Hematopoietic multipotent progenitor cell treated with erythropoietin and hydrocortisone succinate and interleukin-3 and kit ligand, for 17 days (in vitro differentiated cells): ENCODE data around the gene SPTLC1.
A peak's percentile ranks its signal among the peaks of the same experiment; 100 is the strongest.
"Not testable (repeated sequence)": the region's sequence is repeated elsewhere in the genome, so short reads cannot be mapped to it uniquely, and the experiment has no call there.

ENCODE experiments used
- DNase-seq: peaks from one replicate; pipeline ENCODE4 v3.0.0-alpha.2; 2015; ENCODE audit warnings: low spot score

The SPTLC1 gene, protein sequence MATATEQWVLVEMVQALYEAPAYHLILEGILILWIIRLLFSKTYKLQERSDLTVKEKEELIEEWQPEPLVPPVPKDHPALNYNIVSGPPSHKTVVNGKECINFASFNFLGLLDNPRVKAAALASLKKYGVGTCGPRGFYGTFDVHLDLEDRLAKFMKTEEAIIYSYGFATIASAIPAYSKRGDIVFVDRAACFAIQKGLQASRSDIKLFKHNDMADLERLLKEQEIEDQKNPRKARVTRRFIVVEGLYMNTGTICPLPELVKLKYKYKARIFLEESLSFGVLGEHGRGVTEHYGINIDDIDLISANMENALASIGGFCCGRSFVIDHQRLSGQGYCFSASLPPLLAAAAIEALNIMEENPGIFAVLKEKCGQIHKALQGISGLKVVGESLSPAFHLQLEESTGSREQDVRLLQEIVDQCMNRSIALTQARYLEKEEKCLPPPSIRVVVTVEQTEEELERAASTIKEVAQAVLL

DNA sequence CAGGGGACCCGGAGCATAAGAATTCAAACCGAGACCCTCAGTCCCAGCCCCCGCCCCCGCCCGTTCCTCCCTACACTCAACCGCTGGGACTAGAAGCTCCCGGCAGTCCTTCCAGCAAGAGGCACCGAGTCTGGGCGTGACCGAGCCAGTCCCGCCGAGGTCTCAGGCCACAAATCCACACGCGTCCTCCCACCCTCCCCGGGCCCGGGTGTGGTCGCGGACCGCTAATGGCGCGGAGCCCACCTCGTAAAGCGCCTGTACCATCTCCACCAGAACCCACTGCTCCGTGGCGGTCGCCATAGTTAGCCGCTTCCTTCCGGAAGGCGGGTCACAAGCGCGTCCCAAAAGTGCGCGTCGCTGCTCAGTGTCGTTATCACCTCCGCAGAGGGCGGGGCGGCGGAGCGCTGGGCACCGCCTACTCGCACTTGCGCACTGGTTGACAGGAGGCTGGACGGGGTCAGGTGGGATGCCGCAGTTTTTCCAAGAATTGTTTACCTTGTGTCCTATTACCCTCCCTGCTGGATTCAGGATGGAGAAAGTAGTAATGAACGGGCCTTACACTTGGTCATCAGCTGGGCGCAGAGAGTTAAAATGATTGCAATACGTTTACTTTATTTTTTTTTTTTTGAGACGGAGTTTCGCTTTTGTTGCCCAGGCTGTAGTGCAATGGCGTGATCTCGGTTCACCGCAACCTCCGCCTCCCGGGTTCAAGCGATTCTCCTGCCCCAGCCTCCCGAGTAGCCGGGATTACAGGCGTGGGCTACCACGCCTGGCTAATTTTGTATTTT, at the start of gene SPTLC1:
SPTLC1 (minus strand) TSS at position 343 of the 788 bp plus-strand sequence; CDS start at position 300, 43 bp downstream.
- DNase-seq, result peak; percentile 95

DNA sequence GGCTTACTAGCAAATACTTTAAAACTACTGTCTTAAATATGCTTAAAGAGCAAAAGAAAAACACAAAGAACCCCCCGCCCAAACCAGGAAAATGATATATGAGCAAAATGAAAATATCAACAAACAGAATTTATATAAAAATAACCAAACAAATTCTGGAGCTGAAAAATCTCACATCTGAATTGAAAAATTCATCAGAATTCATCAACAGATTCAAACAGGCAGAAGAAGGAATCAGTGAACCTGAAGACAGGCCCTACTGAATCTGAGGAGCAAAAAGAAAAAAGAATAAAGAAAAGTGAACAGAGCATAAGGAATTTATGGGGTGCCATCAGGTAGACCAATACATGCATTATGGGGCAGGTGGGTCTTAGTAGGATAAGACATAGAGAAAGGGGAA, 49.8 kb upstream of the SPTLC1 start:
- no peak for DNase-seq

DNA sequence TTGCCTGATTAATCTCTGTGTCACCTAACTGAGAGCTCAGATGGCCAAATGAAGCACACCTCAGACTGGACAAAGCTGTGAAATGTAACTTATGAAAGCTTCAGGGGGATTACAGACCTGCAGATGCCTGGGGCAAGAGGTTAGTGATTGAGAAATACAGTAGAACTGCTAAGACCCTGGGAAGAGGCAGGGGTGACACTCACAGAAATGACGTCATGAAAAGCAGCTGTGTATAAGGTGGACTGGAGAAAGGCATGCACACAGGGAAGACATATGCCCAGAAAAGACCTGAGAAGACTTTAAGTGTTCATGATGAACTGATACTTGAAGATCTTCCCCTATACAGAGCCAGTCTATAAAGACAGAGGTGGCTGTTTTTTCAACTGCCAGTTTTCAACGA, 49.3 kb upstream of the SPTLC1 start:
- no peak for DNase-seq

DNA sequence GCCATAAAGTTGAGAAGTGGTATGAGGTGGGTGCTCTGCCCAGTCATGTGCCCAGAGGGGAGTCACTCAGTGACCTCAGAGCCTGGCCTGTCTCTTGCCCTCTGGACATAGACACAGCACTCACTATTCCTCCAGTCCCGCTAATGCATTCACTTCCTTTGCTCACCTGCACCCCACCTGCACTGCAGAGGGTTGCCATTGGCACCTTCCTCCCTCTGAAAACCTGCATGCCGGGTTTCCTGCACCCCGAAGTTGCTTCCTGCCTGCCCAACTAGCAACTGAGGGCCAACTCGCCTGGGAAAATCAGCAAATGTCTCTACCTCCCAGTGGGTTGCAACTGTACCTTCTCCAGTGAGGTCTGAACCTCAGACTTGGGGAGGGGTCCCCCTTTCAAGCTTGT, 48.1 kb upstream of the SPTLC1 start:
- DNase-seq, result no peak

DNA sequence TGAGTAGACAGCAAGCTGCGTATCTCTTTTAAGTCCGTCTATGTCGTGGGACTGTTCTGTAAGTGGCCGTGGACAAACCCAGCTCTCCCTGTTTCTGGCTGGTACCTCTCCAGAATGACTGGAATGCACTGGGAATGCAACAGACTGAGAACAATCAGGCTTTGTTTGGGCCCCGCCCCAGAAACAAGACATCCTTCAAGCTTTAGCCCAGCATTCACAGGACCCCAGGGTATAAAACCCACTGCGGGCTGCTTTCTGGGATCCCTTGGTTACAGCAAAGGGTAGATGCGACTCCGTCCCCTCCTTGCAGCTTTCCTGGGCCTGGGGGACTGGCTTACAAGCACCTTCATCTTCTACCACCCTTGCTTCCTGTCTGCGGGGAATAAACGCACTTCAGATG, 45.6 kb upstream of the SPTLC1 start:
- DNase-seq, result no peak

DNA sequence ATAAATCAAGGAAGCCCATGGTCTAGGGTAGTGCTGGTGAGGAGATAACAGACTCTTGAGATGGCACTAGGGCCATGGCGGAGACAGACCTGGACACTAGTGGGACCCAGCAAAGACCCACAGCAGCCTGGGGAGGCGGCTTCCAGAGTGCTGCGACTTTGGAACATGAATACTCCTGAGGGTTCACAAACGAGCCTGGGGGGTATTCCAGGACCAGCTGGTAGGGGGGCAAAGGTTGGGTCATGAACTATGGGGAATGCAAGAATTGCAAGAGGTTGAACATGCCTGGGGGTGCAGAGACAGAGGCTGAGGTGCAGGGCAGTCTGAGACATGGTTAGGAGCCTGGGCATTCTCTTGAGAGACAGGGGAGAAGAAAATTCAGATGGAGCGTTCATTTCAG, 43.8 kb upstream of the SPTLC1 start:
- DNase-seq, result no peak

DNA sequence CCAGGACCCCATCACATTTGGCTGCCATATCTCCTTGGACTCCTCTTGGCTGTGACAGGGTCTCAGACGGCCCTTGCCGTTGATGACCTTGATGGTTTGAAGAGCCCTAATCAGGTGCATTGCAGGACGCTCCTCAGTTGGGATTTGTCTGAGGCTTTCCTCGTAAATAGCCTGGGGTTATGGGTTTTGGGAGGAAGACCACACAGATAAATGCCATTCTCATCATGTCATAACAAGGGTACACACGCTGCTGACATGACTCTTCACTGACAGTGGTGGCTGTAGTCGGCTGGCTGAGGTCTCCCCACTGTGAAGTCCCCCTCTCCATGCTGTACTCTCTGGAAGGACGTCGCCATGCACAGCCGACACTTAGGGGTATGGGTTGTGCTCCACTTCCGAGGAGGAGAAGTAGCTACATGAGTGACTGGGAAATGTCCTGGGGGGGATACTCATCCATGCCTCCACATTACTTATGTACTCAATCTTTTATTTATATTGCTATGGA, 42.9 kb upstream of the SPTLC1 start:
- DNase-seq, result no peak

DNA sequence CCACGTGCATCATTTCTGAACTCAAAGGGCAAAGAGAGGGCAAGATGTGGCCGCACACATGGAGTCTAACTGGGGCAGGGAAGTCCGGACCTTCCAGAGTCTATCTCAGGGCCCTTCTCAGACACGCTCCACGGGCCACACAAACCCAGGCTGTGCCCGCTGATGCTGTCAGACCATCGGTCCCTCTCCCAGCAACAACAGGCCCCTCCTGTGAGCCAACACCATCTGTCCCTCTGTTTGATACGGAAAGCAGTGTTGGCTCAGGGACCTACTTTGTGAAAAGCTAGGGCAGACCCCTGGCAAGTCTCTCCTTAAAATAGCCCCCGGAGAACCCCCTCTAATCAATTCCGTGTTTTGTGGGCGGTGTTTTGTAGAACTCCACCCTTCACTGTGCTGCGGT, 40.5 kb upstream of the SPTLC1 start:
- not testable (repeated sequence) for DNase-seq

DNA sequence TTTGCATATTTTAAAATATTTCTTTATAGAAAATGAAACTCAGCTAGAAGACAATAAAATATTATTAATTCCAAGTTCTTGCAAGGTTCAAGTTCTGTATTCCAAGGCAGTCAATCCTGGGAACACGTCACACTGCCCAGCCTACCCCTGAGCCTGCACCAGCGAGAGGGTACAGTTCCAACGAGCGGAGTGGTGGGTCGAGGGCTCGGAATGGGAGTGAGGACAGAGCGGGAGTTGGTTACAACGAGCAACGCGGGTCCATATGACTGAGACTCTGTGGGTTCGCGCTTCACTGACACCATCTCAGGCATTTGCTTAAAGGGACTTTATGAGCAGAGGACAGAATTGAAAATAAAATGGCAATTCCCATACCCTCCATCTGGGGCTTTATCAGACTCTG, 40.0 kb upstream of the SPTLC1 start:
- no peak for DNase-seq

DNA sequence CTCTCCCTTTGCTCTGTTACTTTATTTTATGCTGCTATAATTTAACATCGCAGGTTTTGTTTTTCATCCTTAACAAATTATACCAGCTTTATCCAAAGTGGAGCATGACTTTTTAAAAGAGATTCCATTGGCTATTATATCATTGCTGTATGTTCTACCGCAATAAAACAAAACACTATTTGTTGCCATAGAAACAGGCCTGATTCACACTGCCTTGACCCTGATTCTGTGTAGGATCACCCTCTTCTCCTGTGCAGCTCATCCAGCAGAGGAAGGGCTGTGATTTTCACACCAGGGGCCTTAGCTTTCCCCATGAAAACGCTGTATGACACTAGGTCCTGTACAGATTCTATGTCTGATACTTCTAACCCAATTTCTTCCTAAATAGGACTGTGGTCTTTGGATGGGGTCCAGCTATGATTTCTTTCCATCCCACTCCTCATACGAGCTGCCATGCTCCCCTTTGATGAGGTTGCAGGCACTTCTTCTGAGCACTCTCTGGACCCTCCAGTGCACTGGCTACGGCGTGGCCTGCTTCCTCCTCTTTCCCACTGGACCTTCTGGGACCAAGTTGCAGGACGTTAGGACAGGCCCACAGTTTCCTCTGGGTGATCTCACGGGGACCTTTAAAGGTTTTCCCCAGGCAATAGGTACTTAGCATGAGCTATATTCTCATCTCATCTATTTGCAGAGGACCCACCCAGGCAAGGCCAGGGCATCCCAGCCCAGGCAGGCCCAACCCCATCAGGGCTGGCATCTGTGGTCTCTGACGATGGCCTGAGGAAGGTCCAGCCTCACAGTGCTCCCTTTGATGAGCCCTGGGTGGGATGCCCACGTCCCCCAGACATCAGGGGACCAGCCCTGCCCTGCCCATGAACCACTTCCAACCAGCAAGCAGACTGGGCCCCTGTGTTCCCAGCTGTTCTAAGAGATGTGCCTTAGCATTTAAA, 38.5 kb upstream of the SPTLC1 start:
- not testable (repeated sequence) for DNase-seq

DNA sequence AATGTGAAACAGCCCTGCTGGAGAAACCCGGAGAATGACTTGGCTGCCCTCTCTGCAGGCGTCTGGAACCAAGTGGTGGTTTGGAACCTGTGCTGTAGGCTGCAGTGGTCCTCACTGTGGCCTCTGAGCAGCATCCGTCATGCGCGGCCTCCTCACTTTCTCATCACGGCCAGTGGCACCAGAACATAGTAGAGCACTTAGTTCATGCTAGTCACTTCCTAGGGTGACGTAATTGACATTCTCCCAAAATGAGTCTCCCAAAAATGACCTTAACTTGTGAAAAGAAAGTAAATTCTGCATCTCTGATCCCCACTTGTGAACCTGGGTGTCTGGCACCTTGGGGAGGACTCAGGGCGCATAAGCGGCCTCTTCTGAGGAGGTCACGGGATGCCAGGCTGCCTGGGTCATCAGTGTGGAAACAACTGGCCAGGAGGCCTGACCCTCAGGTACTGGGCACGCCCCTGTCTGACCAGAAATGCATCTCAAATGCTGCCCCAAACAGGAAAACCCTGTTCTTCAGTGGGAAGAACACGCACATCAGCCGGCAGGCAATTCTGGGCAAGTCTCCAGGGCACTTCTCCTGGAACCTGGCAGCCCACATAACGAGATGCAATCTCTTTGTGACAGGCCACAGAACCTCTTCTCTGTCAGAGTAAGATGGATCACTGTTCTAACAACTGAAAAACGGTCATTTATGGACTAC, 36.6 kb upstream of the SPTLC1 start:
- no peak for DNase-seq

DNA sequence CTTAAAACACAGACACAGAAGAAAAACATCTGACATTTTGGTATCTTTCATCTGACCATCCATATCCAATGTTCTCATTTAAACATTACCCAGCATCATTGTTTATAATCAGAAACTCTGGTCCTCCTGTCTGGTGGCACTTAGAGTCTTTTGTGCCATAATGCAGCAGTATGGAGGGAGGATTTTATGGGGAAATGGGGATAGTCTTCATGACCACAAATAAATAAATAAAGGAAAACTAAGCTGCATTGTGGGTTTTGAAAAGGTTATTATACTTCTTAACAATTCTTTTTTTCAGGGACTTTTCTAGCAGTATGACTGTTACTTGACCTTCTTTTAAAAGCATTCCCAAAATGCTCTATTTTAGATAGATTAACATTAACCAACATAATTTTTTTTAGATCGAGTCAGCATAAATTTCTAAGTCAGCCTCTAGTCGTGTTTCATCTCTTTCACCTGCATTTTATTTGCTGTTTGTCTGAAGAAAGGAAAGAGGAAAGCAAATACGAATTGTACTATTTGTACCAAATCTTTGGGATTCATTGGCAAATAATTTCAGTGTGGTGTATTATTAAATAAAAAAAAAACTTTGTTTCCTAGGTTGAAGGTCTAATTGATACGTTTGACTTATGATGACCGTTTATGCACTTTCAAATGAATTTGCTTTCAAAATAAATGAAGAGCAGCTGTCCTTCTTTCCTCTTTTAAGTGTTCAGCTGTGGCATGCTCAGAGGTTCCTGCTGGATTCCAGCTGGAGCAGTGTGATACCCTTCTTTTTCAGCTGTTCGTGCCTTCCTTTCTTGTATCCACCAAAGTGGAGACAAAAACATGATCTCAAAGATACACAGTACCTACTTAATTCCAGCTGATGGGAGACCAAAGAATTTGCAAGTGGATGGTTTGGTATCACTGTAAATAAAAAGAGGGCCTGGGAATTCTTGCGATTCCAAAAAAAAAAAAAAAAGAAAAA, 35.6 kb upstream of the SPTLC1 start:
- not testable (repeated sequence) for DNase-seq

DNA sequence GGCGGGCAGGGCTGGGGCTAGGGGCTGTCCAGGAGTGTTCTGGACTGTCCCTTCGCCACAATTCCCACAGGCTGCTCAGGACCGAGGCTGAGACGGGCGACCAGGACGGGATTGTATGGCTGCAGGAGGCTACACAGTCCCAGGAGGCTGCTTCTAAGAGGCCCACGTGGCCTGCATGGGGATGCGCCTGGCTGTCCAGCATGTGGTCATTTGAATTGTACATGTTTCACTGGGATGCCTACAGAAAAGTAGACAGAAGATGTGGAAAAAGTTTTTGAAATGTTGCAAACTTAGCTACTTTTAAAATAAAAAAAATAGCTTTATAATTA, 32.6 kb upstream of the SPTLC1 start:
- DNase-seq, result no peak

DNA sequence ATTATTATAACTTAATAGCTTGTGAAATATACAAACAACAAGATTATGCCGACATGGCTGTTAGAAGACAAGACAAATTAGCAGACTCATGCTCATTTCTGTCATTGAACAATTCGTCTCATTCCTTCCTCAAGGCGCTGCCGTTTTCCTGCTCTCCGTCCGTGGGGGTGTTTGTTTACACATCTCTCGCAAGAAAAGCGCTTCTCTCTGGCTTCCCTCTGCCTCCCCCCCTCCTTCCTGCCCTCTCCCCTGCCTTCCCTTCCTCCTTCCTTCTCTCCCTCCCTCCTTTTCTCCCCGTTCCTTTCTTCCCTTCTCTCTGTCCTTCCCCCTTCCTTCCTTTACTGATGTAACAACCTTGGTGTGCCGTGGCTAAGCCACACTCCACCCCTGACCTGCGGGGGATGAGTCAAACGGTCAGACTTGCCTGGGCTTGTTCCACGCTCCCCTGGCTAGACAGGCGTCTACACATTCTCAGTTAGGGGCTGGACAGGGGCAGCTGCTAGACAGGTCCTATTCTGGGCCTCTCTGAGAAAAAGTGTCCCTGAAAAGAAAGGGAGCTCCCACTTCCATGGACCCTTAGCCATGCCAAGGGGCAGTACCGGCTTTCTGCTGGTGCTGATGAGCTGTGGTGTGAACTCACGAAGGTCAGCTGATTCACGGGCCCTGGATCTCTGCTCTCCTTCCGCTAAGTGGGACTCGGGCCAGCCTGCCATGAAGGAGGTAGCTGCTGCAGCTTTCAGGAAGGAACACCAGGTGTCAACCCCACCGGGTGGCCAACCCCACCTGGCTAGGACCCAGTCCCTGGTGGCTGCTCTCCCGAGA, 32.0 kb upstream of the SPTLC1 start:
- peak; percentile 64 for DNase-seq

DNA sequence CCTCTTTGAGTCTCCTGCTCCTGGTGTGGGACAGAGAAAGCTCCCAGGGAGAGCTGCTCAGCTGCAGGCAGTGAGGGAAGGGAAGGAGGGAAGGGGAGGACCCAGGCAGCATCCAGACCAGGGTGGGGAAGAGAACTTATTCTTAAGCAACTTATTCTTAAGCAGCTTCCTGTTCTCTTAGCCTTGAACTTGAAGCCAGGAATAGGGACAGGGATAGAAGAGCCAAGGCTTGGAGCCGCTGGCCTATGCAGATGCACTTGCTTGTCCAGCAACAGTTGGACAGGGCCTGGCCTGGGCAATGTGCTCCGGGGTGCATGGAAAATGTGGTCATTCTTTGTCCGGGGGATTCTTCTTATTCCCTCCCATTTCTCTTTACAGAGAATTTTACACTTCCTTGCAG, 31.4 kb upstream of the SPTLC1 start:
- no peak for DNase-seq

DNA sequence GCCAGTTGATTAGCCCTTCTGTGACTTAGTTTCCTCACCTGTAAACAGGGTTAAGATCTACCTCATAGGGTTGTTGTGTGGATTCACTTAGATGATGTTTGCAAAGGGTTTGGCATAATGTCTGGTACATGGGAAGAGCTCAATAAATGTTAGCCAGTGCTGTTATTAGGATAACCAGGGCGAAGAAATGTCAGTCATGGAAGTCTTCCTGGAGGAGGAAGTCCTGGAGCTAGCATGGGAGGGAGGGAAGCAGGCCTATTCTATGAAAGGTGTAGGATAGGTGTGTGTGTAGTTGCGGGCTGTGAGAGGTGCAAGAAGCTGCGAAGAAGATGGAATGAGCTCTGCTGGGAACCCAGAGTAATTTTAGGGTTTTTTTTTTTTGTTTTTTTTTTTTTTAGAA, 30.6 kb upstream of the SPTLC1 start:
- not testable (repeated sequence) for DNase-seq

DNA sequence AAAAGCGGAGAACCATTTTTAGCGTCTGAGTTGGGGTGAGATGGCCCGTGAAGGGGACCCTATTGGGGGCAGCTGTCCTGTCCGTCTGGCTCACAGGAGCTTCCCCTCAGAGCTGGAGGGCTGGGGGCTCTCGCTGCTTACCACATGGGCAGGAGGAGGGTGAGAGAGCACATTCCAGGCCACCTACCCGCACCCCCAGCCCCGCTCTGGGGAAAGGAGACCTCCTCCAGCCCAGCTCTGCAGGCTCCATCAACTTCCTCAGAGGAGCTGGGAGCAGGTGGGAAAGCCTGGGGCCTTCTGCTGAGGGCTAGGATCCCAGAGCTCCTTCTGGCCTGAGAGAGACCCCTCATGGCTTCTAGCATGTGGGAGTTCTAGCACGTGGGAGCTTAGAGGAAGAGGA, 27.1 kb upstream of the SPTLC1 start:
- DNase-seq, result no peak

DNA sequence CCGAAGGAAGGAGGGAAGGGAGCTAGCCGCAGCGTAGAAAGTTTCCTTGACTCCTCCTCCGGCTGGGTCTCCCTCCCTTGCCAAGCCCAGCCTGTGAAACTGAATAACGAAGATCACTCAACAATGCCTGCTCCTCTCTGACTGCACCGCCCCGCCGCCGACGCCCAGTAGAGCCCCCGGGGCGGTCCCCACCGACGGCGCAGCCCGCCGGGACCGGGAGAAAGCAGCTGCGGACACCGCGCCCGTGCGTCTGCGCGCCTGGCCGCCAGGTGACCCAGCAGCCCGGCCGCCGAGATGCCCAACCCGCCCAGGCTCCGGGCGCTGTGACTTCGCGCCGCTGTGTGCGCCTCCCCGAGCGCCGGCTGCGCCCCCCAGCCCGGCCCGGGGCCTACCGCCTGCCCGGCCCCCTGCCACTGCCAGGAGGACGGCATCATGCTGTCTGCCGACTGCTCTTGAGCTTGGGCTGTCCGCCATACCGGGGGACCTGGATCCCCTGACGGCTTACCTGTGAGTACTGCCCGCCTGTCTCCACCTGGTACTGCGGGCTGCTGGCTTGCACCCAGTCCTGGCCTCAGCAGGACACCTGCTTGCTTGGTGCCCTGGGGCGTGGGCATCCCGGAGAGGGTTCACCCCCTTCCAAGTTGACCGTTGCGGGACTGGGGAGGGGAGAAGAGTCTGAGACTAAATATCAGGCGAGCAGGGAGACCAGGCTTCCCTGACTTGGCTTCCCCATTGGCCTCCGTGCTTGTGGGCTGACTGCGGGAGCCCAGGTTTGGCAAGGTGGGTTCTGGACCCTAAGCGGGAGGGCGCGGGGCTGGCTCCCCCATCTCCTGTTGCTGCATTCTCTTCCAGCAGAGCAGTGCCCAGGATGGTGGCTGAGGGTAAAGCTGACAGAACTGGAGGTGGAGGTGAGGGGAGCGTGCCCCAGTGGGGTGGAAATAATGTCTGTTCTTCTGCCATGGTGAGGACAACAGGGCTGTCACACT, 26.2 kb upstream of the SPTLC1 start:
- DNase-seq, result no peak
